GM18867 (cell line): ENCODE results near the gene DCTN2.
"Not testable (repeated sequence)": the region's sequence is repeated elsewhere in the genome, so short reads cannot be mapped to it uniquely, and the experiment has no call there.

Experiments used
- ATAC-seq: cut with Tn5 transposase; IDR thresholded peaks from one replicate; pipeline ENCODE4 v1.9.1; 2021; ENCODE audit warnings: mild to moderate bottlenecking, moderate library complexity; ENCODE audit not compliant: unreplicated experiment

DCTN2 gene

GRCh38 chr12:57529831-57530230 lies 17.2 kb downstream of the DCTN2 start:
- ATAC-seq, result no peak

GRCh38 chr12:57528831-57529555 lies 18.0 kb downstream of the DCTN2 start:
- no peak for ATAC-seq

- no peak for ATAC-seq
Observed at GRCh38 chr12:57528176-57528575, 18.8 kb downstream of the DCTN2 start.

GRCh38 chr12:57527184-57527583 lies 19.8 kb downstream of the DCTN2 start:
- ATAC-seq, result no peak

GRCh38 chr12:57526477-57527126 lies 20.4 kb downstream of the DCTN2 start:
- ATAC-seq, result no peak

DNA sequence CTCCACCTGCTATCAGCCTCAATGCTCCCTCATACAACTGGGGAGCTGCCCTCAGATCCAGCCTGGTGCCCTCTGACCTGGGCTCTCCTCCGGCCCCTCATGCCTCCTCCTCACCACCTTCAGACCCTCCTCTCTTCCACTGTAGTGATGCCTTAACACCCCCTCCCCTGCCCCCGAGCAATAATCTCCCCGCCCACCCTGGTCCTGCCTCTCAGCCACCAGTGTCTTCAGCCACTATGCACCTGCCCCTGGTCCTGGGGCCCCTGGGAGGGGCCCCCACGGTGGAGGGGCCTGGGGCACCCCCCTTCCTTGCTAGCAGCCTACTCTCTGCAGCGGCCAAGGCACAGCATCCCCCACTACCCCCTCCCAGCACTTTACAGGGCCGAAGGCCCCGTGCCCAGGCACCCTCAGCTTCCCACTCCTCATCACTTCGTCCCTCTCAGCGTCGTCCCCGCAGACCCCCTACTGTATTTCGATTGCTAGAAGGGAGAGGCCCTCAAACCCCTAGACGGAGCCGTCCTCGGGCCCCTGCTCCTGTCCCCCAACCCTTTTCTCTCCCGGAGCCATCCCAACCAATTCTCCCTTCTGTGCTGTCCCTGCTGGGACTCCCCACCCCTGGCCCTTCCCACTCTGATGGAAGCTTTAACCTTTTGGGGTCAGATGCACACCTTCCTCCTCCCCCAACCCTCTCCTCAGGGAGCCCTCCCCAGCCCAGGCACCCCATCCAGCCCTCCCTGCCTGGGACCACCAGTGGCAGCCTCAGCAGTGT lies 21.2 kb downstream of the DCTN2 start:
- no peak for ATAC-seq

DNA sequence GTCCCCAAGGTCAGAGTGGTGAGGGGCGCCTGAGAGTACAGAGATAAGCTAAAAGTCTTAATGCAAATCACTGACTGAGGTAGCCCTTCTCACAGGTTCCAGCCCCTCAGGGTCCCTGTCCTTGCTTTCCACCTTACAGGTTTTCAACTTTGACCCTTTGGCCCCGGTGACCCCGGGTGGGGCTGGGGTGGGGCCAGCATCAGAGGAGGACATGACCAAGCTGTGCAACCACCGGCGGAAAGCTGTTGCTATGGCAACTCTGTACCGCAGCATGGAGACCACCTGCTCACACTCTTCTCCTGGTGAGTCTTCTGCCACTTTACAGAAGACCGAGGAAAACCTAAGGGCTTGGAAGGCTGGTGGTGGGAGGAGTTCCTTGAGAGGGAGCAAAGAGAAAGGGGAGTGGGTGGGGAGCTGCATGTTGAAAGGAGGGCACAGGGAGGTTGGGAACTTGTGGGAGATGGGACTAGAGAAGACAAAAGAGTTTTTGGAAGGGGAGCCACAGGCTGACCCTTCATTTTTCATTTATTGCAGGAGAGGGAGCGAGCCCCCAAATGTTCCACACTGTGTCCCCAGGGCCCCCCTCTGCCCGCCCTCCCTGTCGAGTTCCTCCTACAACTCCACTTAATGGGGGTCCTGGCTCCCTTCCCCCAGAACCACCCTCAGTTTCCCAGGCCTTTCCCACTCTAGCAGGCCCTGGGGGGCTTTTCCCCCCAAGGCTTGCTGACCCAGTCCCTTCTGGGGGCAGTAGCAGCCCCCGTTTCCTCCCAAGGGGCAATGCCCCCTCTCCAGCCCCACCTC lies 22.0 kb downstream of the DCTN2 start:
- ATAC-seq, result no peak

DNA sequence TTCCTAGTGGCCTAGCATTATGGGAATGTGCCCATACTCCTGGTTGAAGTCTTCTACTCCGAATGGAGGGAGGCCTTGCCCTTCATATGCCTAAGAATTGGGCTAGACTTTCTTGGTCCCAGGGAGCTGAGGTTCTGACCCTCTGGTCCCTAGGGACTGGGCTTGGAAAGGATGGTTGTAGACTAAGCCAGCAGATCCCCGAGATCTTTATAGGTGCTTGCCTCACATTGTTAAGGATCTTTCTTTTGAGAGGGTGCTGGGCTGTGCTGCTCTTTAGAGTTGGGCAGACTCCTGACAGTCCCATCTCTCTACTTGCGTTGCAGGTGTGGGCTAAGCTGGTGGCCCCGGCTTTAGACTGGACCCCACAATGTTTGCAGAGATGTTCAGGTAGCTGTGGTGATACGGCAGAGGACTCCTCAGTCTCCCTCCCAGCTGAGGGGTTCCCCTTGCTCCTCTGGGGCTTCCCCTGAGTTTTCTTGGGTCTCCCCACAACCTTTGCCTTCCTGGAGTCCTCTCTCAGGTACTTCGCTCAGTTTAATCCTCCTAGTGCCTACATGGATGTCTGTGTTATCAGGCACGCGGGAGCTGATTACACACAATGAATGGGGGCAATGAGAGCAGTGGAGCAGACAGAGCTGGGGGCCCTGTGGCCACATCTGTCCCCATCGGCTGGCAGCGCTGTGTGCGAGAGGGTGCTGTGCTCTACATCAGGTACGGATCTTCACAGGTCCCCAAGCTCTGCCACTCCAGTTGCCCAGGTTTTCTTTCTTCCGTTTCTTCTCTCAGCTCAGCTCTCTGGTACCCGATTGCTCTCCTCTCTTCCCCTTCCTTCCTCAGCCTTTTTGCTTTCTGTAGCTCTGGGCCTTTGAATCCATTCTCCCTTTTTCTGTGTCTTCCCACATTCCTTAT lies 23.0 kb downstream of the DCTN2 start:
- ATAC-seq, result no peak

DNA sequence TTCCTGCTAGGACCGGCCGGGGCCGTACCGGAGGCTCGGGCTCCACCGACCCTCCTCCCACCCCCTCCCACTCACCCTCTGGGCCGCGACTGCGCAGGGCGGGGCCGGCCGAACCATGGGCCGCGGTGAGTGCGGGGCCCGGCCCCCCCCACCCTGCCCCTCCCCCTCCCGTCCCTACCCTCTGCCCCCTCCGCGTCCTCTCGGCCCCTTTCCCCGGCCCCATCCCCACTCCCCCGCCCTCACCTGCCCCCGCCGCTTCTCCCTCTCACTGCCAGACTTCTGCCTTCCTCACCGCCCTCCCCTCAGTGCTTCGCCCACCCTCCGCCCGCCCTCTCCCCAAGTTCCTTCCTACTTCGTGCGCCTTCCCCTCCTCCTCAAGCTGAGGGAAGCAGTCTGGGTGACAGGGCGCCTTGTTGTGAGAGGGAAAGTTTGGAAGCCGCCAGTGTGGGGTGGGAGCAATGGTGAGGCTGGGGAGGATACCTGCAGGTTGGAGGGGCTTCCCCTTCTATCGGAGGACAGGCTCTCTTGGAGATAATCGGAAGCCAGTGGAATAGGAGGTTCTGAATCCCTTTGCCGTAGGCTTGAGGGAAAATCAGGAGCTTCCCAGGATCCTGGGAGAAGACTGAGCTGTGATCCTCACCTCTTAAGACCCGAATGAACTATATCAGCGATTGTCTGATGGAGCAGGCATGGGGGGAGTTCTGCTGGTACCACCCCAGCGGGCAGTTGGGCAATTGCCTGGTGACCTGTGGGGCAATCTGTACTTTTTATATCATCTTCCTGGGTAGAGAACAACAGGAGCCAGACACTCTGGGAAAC lies 23.9 kb downstream of the DCTN2 start:
- ATAC-seq, result no peak

DNA sequence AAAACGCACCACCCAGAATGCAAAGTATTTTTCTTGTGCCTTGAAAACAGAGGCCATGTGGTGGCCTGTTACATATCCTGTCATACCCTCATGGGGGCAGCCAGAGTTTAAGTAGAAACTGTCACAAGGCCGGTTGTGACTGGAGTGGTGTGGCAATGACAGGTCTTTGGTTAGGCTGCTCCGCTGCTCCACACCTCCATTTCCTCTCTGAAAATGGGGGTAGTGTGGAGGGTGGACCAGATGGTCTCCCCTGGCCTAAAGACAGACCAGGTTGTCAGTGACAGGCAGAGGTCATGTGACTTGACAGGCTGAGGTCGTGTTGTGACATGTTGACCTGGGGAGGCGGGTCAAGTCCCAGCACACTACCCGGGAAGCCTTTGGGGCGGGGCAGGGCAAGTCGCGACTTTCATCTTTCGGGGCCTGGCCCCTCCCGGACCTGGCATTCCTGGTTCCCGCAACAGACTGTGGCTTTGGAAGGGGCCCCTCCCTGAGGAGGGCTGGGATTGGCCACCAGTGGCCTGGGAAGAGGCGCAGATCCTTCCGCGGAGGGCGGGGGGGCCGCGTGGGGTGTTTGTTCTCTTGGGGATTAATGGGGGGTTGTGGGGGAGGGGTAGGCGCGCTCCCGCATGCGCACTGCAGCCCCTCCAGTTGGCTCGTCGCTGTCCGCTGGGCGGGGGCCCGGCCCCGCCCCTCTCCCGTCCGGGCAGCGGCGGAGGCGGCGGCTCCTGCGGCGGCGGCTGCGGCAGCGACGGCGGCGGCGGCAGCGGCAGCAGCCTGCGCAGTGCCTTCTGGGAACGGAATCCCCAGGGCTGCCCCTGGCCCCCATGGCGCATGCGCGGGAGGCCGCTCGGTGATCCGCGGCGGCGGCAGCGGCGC lies 24.7 kb downstream of the DCTN2 start, which contains the start of gene MBD6:
Gene MBD6, plus strand, starts transcription at position 814 of the 876 bp plus-strand sequence. CDS start 1,480 bp downstream, outside the sequence.
- peak; percentile 47 for ATAC-seq

DNA sequence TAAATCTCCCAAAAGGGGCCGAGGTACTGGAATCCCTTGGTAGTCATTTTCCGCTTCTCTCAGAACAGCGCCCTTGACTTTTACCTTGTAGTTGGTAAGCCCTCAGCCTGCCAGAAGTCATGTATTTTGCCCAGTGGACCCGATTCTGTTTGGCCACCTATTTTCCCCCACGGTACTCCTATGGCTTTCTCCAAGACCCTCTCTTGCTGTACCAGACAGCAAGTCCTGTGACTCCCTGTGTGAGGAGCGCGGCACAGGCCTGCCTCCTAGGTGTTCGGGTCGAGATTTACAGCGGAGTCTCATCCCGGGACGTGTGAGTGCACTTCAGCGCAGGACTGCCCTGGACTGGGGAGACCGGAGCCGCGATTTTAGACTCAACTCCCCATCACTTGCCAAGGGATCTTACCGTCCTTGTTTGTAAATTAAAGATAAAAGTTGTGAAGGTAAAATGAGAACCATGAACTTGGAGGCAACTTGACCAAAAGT lies 25.4 kb downstream of the DCTN2 start:
- ATAC-seq, result no peak

DNA sequence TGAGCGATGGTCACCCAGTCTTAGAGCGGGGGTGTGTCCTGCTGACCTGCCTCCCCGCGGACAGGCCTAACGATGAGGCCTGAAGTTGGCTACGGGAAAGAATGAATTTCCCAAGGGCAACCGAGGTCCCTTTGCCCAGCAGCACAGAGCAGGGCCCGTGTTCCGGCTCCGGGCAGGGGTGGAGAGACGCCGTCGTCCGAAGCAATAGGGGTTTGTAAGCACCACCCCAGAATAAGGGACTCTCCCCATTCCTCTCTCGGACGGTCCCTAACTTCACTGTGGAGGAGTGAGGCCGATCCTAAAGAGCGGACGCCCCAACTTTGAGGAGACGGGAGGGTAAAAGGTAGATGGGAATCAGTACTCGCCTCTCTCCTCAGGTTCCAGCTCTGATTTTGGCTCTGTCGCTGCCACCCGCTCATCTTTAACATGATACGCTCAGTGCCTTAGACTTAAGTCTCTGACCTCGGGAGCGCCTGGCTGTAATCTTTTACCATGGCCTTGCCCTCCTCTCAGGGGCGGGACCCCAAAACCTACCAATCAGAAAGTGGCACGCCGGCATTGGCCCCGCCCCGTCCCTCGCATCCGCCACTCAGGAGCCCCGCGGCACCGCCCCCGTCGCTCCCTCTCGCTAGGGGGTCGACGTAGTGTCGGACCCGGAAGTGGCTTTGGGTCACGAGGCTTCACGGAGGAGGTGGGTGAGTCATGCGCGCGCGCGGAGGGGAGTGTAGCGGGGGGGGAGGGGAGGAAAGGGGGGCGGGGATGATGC lies 26.8 kb downstream of the DCTN2 start, which contains the start of gene DDIT3:
Gene DDIT3, minus strand, starts transcription at position 462 of the 766 bp plus-strand sequence. CDS start 3,108 bp downstream, outside the sequence.
- peak; percentile 63 for ATAC-seq

DNA sequence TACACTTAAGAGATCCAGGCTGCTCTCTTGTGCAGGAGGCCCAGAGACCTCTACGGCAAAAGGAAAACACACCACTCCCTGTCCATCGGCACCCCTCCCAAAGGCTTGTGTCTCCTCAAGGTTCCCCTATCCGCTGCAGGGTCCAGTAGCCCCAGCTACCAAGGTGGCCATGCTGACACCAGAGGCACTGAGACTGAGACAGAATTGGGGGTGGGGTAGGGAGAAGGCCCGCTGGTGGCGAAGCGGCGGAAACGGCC lies 27.3 kb downstream of the DCTN2 start:
- ATAC-seq, result peak; percentile 5

DNA sequence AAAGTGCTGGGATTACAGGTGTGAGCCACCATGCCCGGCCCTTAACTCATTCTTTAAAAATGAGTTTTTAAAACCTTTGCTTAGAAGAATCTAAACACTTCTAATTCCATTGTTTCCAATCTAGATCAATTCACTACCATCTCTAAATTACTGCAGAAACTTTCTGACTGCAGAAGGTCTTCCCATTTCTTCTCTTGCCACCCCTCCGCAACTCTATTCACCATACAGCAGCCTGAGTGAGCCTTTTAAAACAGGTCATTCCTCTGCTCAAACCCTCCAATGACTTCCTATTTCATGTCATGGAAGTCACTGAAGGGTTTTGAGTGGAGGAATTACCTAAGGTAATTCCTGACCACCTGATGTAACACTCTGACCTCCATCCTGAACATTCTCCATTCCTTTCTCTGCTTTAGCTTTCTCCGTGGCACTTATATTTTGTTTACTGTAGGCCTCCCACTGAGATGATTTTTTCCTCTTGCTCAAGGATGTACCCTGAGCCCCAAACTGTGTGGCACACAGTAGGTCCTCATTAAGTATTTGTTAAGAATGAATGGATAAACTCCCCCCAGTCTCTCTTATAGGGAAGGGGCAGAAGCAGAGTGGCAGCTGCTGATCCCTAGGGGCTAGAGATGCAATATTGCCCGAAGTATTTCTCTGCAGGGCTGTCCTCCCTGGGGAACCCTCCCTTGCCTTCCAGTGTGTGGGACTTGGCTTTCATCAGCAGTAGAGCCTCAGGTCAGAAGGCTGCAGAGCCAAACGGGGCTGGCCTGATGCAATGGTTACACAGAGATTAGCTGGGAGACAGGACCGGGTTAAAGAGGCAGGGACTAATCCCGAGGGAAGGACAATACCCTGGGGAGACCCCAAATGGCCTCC lies 27.8 kb downstream of the DCTN2 start:
- ATAC-seq, result no peak

- ATAC-seq, result no peak
Observed at GRCh38 chr12:57518176-57518919, 28.6 kb downstream of the DCTN2 start.

GRCh38 chr12:57517718-57518117 lies 29.3 kb downstream of the DCTN2 start:
- not testable (repeated sequence) for ATAC-seq
